Stimulated activated naive CD4-positive, alpha-beta T cell (primary cell): ENCODE measurements around the gene S100A9.

Experiments
- DNase-seq, 6 experiments: peaks; one replicate each; lab custom pipeline; 2025; lab: John Stamatoyannopoulos, UW

S100A9 gene

GRCh38 chr1:153361480-153362109 lies 3.9 kb downstream of the S100A9 start:
- DNase-seq, result no peak

GRCh38 chr1:153362187-153362775 lies 4.6 kb downstream of the S100A9 start:
- no peak for DNase-seq

GRCh38 chr1:153363641-153364040 lies 6.0 kb downstream of the S100A9 start:
- no peak for DNase-seq

- DNase-seq, result no peak
These were observed 6.5 kb downstream of the S100A9 start for GRCh38 chr1:153364156-153364555.

- no peak for DNase-seq
These were observed 7.4 kb downstream of the S100A9 start for GRCh38 chr1:153364766-153365666.

- DNase-seq, result no peak
These were observed 8.0 kb downstream of the S100A9 start for GRCh38 chr1:153365696-153366095.

GRCh38 chr1:153366261-153366660 lies 8.6 kb downstream of the S100A9 start:
- DNase-seq, result no peak

GRCh38 chr1:153367090-153367489 lies 9.4 kb downstream of the S100A9 start:
- no peak for DNase-seq

- DNase-seq, result no peak
These were observed 10.8 kb downstream of the S100A9 start for GRCh38 chr1:153368495-153368894.

GRCh38 chr1:153370146-153370545 lies 12.5 kb downstream of the S100A9 start:
- no peak for DNase-seq

GRCh38 chr1:153371231-153371630 lies 13.6 kb downstream of the S100A9 start:
- no peak for DNase-seq

GRCh38 chr1:153372571-153372970 lies 14.9 kb downstream of the S100A9 start:
- DNase-seq, result no peak

- DNase-seq, result no peak
These were observed 16.4 kb downstream of the S100A9 start for GRCh38 chr1:153374071-153374470.

- DNase-seq, result no peak
These were observed 17.9 kb downstream of the S100A9 start, which contains the start of gene S100A12 for GRCh38 chr1:153375511-153375910. TSS of gene S100A12 (minus strand) at chr1:153375621. CDS start at chr1:153374592, 1,029 bp downstream.

- no peak for DNase-seq
These were observed 21.9 kb downstream of the S100A9 start for GRCh38 chr1:153379591-153379990.

GRCh38 chr1:153380711-153381110 lies 23.1 kb downstream of the S100A9 start:
- DNase-seq, result no peak

- DNase-seq, result no peak
These were observed 27.4 kb downstream of the S100A9 start for GRCh38 chr1:153384958-153385580.

- no peak for DNase-seq
These were observed 28.8 kb downstream of the S100A9 start for GRCh38 chr1:153386500-153386901.

- DNase-seq, result no peak
These were observed 29.3 kb downstream of the S100A9 start for GRCh38 chr1:153387001-153387400.

- no peak for DNase-seq
These were observed 30.1 kb downstream of the S100A9 start for GRCh38 chr1:153387785-153388184.

GRCh38 chr1:153389401-153389800 lies 31.7 kb downstream of the S100A9 start:
- DNase-seq, result no peak
